Smooth muscle cell (in vitro differentiated cells): Measurements from ENCODE around the gene SCLY. TPM values are rescaled to one million over a fixed set of nuclear protein-coding genes. Genes with fewer than 3 reads are reported as not detected.

ENCODE experiments used
- DNase-seq: peaks from one replicate; lab custom pipeline; 2025; ENCODE audit not compliant: unreplicated experiment; lab: John Stamatoyannopoulos, UW
- H2AFZ ChIP-seq: fragments of 200-600 bp; sonication (generic); 2 replicates; pipeline ENCODE4 v1.6.0; 2016; ENCODE audit warnings: antibody characterized with exemption, low read depth, mild to moderate bottlenecking
- H3F3A ChIP-seq: fragments of 200-600 bp; sonication (generic); 2 replicates; pipeline ENCODE4 v1.6.0; 2017; ENCODE audit warnings: antibody characterized with exemption, low read depth
- H3K27ac ChIP-seq: fragments of 200-600 bp; sonication (generic); 2 replicates; pipeline ENCODE4 v1.5.1; 2016; ENCODE audit warnings: low read depth, mild to moderate bottlenecking
- H3K27me3 ChIP-seq: fragments of 200-600 bp; sonication (generic); 2 replicates; pipeline ENCODE4 v1.6.1; 2016; ENCODE audit warnings: low read depth, mild to moderate bottlenecking
- H3K36me3 ChIP-seq: fragments of 200-600 bp; sonication (generic); 2 replicates; pipeline ENCODE4 v1.5.1; 2016; ENCODE audit warnings: low read depth
- H3K4me1 ChIP-seq: fragments of 200-600 bp; sonication (generic); 2 replicates; pipeline ENCODE4 v1.5.1; 2016; ENCODE audit warnings: low read depth
- H3K4me2 ChIP-seq: fragments of 200-600 bp; sonication (generic); 2 replicates; pipeline ENCODE4 v1.6.0; 2016; ENCODE audit warnings: mild to moderate bottlenecking
- H3K4me3 ChIP-seq: fragments of 200-600 bp; sonication (generic); 2 replicates; pipeline ENCODE4 v1.5.1; 2016; ENCODE audit warnings: mild to moderate bottlenecking
- H3K79me2 ChIP-seq: fragments of 200-600 bp; sonication (generic); 2 replicates; pipeline ENCODE4 v1.6.0; 2016; ENCODE audit warnings: low read depth, mild to moderate bottlenecking
- H3K9ac ChIP-seq: fragments of 200-600 bp; sonication (generic); 2 replicates; pipeline ENCODE4 v1.6.0; 2016; ENCODE audit warnings: low read depth
- H3K9me3 ChIP-seq: fragments of 200-600 bp; sonication (generic); replicated peaks from 2 replicates; pipeline ENCODE4 v1.5.1; 2016; ENCODE audit warnings: low read depth
- H4K20me1 ChIP-seq: fragments of 200-600 bp; sonication (generic); 2 replicates; pipeline ENCODE4 v1.6.0; 2016; ENCODE audit warnings: low read depth
- CTCF ChIP-seq: fragments of 200-600 bp; sonication (generic); IDR thresholded peaks from 2 replicates; pipeline ENCODE4 v1.5.1; 2017; ENCODE audit warnings: borderline replicate concordance, mild to moderate bottlenecking, antibody characterized with exemption; ENCODE audit not compliant: insufficient read depth, poor library complexity, severe bottlenecking
- WGBS: methylation state at CpG from one replicate; pipeline ENCODE4 v1.1.7; 2016; ENCODE audit warnings: low lambda C conversion rate; 5-methylcytosine and 5-hydroxymethylcytosine counted together
- polyA plus RNA-seq: library from polyadenylated mRNA; unstranded; fragments of >200 nt; fragmentation: Nextera tagmentation; extraction: Ambion mirVana; gene quantifications from 2 replicates; pipeline ENCODE4 v1.2.1, GENCODE V29; 2016
- total RNA-seq: library from RNA; depleted of rRNA; stranded (reverse); fragments of >200 nt; gene quantifications from 2 replicates; pipeline ENCODE4 v1.2.3, GENCODE V29; 2014

SCLY gene
- total and polyA plus RNA-seq, 2 experiments from 2014 or later = 7.6 to 12.9 TPM

- H3K27me3 ChIP-seq = no peaks in the 10 kb centered on the region
- no peaks in the 10 kb centered on the region for H3F3A ChIP-seq
- no peak overlapping the region for H3K9ac ChIP-seq
- H3K4me2 ChIP-seq = no peak overlapping the region
- H3K4me1 ChIP-seq = peaks cover 5% of the 10 kb centered on the region
- peak; percentile 66 for TF ChIP-seq CTCF
- no peak for DNase-seq
- H3K9me3 ChIP-seq = no peaks in the 10 kb centered on the region
- no peaks in the 10 kb centered on the region for H3K36me3 ChIP-seq
- H3K79me2 ChIP-seq = no peaks in the 10 kb centered on the region
- WGBS = 67% methylated on average over 56 of the region's 56 CpGs
- no peaks in the 10 kb centered on the region for H4K20me1 ChIP-seq
- H3K27ac ChIP-seq = no peak overlapping the region
- no peak overlapping the region for H3K4me3 ChIP-seq
- H2AFZ ChIP-seq = no peak overlapping the region
Observed at GRCh38 chr2:238139196-238140039, 78.6 kb downstream of the SCLY start.

DNA sequence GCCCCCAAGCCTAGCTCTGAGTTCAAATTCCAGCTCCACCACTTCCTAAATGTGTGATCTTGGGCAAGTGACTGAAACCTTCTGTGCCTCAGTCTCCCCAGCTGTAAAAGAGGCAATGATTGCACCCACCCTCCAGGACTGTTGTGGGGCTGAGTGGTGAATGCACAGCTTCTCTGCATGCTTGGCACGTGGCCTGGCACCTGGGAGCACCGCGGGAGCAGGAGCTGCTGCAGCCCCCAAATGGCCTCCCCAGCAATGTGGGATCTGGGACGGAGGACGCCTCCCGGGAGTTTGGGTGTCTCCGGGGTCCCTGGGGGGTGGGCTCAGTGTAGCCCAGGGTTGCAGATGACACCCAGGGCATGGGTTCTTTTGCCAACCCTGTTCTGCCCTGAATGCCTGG lies 79.2 kb downstream of the SCLY start:
- Histone ChIP-seq H3K4me3 (no peak overlapping the region), H3K27me3 (no peaks in the 10 kb centered on the region), H3K4me1 (peaks cover 5% of the 10 kb centered on the region), H2AFZ (no peak overlapping the region), H3K79me2 (no peaks in the 10 kb centered on the region), H3K9me3 (no peaks in the 10 kb centered on the region), H3K4me2 (no peak overlapping the region), H3K36me3 (no peaks in the 10 kb centered on the region), H4K20me1 (no peaks in the 10 kb centered on the region), H3F3A (no peaks in the 10 kb centered on the region), H3K27ac (no peak overlapping the region), H3K9ac (no peak overlapping the region)
- DNase-seq = no peak
- TF ChIP-seq CTCF = no peak
- WGBS = 92% methylated on average over 7 of the region's 7 CpGs

DNA sequence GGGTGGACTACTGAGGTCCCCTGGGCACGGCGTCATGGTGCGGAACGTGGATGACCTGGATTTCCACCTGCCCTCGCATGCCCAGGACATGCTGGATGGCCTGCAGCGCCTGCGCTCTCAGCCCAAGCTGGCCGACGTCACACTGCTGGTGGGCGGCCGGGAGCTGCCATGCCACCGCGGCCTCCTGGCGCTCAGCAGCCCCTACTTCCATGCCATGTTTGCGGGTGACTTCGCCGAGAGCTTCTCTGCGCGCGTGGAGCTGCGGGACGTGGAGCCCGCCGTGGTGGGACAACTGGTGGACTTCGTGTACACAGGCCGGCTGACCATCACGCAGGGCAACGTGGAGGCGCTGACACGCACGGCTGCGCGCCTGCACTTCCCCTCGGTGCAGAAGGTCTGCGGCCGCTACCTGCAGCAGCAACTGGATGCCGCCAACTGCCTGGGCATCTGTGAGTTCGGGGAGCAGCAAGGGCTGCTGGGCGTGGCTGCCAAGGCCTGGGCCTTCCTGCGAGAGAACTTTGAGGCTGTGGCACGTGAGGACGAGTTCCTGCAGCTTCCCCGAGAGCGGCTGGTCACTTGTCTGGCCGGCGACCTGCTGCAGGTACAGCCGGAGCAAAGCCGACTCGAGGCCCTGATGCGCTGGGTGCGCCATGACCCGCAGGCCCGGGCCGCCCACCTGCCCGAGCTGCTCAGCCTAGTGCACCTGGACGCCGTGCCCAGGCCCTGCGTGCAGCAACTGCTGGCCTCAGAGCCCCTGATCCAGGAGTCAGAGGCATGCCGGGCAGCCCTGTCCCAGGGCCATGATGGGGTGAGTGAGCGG lies 80.1 kb downstream of the SCLY start:
- Histone ChIP-seq H3K27ac (no peak overlapping the region), H4K20me1 (no peaks in the 10 kb centered on the region), H3K4me1 (peaks cover 5% of the 10 kb centered on the region), H3K4me2 (no peak overlapping the region), H3K79me2 (no peaks in the 10 kb centered on the region), H3F3A (no peaks in the 10 kb centered on the region), H3K36me3 (no peaks in the 10 kb centered on the region), H3K9me3 (no peaks in the 10 kb centered on the region), H3K27me3 (no peaks in the 10 kb centered on the region), H3K9ac (no peak overlapping the region), H3K4me3 (no peak overlapping the region), H2AFZ (no peak overlapping the region)
- DNase-seq = no peak
- no peak for TF ChIP-seq CTCF
- WGBS = 96% methylated on average over 59 of the region's 60 CpGs
